GM12878 (cell line): ENCODE data around the gene DNAH17. TPM values are rescaled to one million over a fixed set of nuclear protein-coding genes. Genes with fewer than 3 reads are reported as not detected.

Source experiments
- ATAC-seq: fragments of 200-7000 bp; cut with Tn5 transposase; 3 replicates; pipeline ENCODE4 v1.9.1; 2020; ENCODE audit warnings: mild to moderate bottlenecking, moderate library complexity
- BruUV-seq: library from RNA; stranded (reverse); fragments of 400-500 nt; replicated peaks from 2 replicates; lab custom pipeline; 2021; lab: Mats Ljungman, UMichigan
- CTCF ChIA-PET: fragments of 300-600 bp; sonication (Branson Sonifier 250); formaldehyde crosslinking; extraction: SDS; loops from one replicate; lab custom pipeline; 2021; ENCODE audit warnings: inconsistent platforms; lab: Yijun Ruan, JAX
- POLR2A ChIA-PET: fragments of 350-600 bp; formaldehyde crosslinking; extraction: SDS; loops from one replicate; lab custom pipeline; 2021; ENCODE audit warnings: inconsistent platforms; lab: Charles Lee
- RAD21 ChIA-PET: fragments of 300-600 bp; sonication (Branson Sonifier 250); formaldehyde crosslinking; loops from one replicate; lab custom pipeline; 2023; ENCODE audit warnings: antibody characterized with exemption; ENCODE audit not compliant: unreplicated experiment; lab: Charles Lee
- SMC1A ChIA-PET: fragments of 300-600 bp; sonication (Branson Sonifier 250); formaldehyde crosslinking; loops from one replicate; lab custom pipeline; 2023; ENCODE audit not compliant: unreplicated experiment, uncharacterized antibody; lab: Charles Lee
- DNase-seq: peaks from one replicate; pipeline ENCODE4 v3.0.0-alpha.2; 2011; ENCODE audit warnings: low read depth, low spot score
- FAIRE-seq: peaks from 3 replicates; lab custom pipeline; 2011; peaks lifted over from hg19 to GRCh38; lab: Jason Lieb, UNC
- H2AFZ ChIP-seq: 2 replicates; pipeline ENCODE4 v1.6.0; 2011; ENCODE audit warnings: low read depth, low read length, control low read depth; ENCODE audit not compliant: control insufficient read depth
- H3K27ac ChIP-seq: 2 replicates; pipeline ENCODE4 v1.5.1; 2011; ENCODE audit warnings: control low read depth; ENCODE audit not compliant: control insufficient read depth, insufficient read depth
- H3K27me3 ChIP-seq, 2 experiments: replicated peaks in 1 of 2; 2 replicates each; pipeline versions ENCODE4 v1.6.0 to v1.6.1; 2011; ENCODE audit warnings: low read length in 1 of 2; ENCODE audit not compliant: control insufficient read depth in 2 of 2, insufficient read depth in 2 of 2
- H3K36me3 ChIP-seq, 2 experiments: 2 replicates each; pipeline ENCODE4 v1.5.1; 2011; ENCODE audit warnings: low read length in 1 of 2; ENCODE audit not compliant: control insufficient read depth in 2 of 2, insufficient read depth in 2 of 2
- H3K4me1 ChIP-seq: 2 replicates; pipeline ENCODE4 v1.6.1; 2011; ENCODE audit warnings: mild to moderate bottlenecking, low read length, moderate library complexity, mixed read lengths; ENCODE audit not compliant: control insufficient read depth, insufficient read depth
- H3K4me2 ChIP-seq: 2 replicates; pipeline ENCODE4 v1.6.0; 2011; ENCODE audit warnings: control low read depth; ENCODE audit not compliant: control insufficient read depth, insufficient read depth
- H3K4me3 ChIP-seq: fragments of 200-600 bp; sonication (generic); 2 replicates; pipeline ENCODE4 v1.5.1; 2016
- H3K79me2 ChIP-seq: 2 replicates; pipeline ENCODE4 v1.6.0; 2011; ENCODE audit warnings: low read length; ENCODE audit not compliant: control insufficient read depth, insufficient read depth
- H3K9ac ChIP-seq: 2 replicates; pipeline ENCODE4 v1.8.0; 2011; ENCODE audit warnings: low read length, control low read depth, mixed read lengths; ENCODE audit not compliant: control insufficient read depth, insufficient read depth
- H3K9me3 ChIP-seq: replicated peaks from 3 replicates; pipeline ENCODE4 v1.5.1; 2011; ENCODE audit warnings: mild to moderate bottlenecking, low read length; ENCODE audit not compliant: control insufficient read depth, insufficient read depth
- H4K20me1 ChIP-seq: 2 replicates; pipeline ENCODE4 v1.6.0; 2011; ENCODE audit not compliant: control insufficient read depth, insufficient read depth
- BCL3 ChIP-seq: IDR thresholded peaks from 2 replicates; pipeline ENCODE4 v1.6.1; 2011; ENCODE audit warnings: borderline replicate concordance, low read depth, mild to moderate bottlenecking, moderate library complexity, low read length; ENCODE audit not compliant: insufficient read depth, poor library complexity, severe bottlenecking
- E2F4 ChIP-seq: IDR thresholded peaks from 2 replicates; pipeline ENCODE4 v1.6.1; 2012; ENCODE audit warnings: low read depth, low read length, improper control_type of control experiment
- FOS ChIP-seq: IDR thresholded peaks from 3 replicates; pipeline ENCODE4 v1.6.1; 2011; ENCODE audit warnings: borderline replicate concordance; ENCODE audit not compliant: insufficient read length; ENCODE audit errors: extremely low read depth
- GABPA ChIP-seq: IDR thresholded peaks from 2 replicates; pipeline ENCODE4 v1.6.1; 2014; ENCODE audit warnings: antibody characterized with exemption, low read depth, mild to moderate bottlenecking, inconsistent platforms
- HCFC1 ChIP-seq: fragments of 150-350 bp; IDR thresholded peaks from 2 replicates; pipeline ENCODE4 v1.6.1; 2014; ENCODE audit warnings: low read length
- HDAC6 ChIP-seq: fragments of 200-600 bp; sonication (generic); IDR thresholded peaks from one replicate; pipeline ENCODE4 v1.8.0; 2017; ENCODE audit warnings: antibody characterized with exemption; ENCODE audit not compliant: unreplicated experiment
- HSF1 ChIP-seq: fragments of 150-350 bp; IDR thresholded peaks from 2 replicates; pipeline ENCODE4 v1.6.1; 2014; ENCODE audit warnings: mild to moderate bottlenecking, low read depth, low read length
- IKZF1 ChIP-seq: fragments of 450-650 bp; conservative IDR thresholded peaks from 2 replicates; pipeline ENCODE4 v1.6.1; 2017; ENCODE audit warnings: antibody characterized with exemption, mild to moderate bottlenecking
- MTA2 ChIP-seq: fragments of 450-650 bp; IDR thresholded peaks from 2 replicates; pipeline ENCODE4 v1.6.1; 2016; ENCODE audit warnings: low read depth, mild to moderate bottlenecking, moderate library complexity
- NKRF ChIP-seq: fragments of 450-650 bp; conservative IDR thresholded peaks from 2 replicates; pipeline ENCODE4 v1.6.1; 2017; ENCODE audit warnings: mild to moderate bottlenecking, moderate library complexity
- NR2C1 ChIP-seq: fragments of 450-650 bp; IDR thresholded peaks from 2 replicates; pipeline ENCODE4 v1.6.1; 2017; ENCODE audit warnings: antibody characterized with exemption, mild to moderate bottlenecking, moderate library complexity
- POLR2A ChIP-seq: IDR thresholded peaks from 2 replicates; pipeline ENCODE4 v1.6.1; 2011; ENCODE audit warnings: low read depth, mild to moderate bottlenecking, low read length
- POLR2AphosphoS5 ChIP-seq: IDR thresholded peaks from 2 replicates; pipeline ENCODE4 v1.6.1; 2011; ENCODE audit warnings: mild to moderate bottlenecking, low read length, inconsistent platforms
- POU2F2 ChIP-seq: IDR thresholded peaks from 3 replicates; pipeline ENCODE4 v1.6.1; 2011; ENCODE audit warnings: low read depth, mild to moderate bottlenecking, low read length, borderline replicate concordance
- RBBP5 ChIP-seq: fragments of 200-600 bp; sonication (generic); conservative IDR thresholded peaks from 2 replicates; pipeline ENCODE4 v1.6.1; 2016
- SIN3A ChIP-seq: IDR thresholded peaks from 2 replicates; pipeline ENCODE4 v1.6.1; 2012; ENCODE audit warnings: low read depth, low read length, improper control_type of control experiment
- SPI1 ChIP-seq: IDR thresholded peaks from 2 replicates; pipeline ENCODE4 v1.6.1; 2011; ENCODE audit warnings: low read depth, mild to moderate bottlenecking, low read length, moderate library complexity, borderline replicate concordance; ENCODE audit not compliant: insufficient read depth
- ZNF384 ChIP-seq: IDR thresholded peaks from 2 replicates; pipeline ENCODE4 v1.6.1; 2012; ENCODE audit warnings: low read depth, mild to moderate bottlenecking, low read length, improper control_type of control experiment, borderline replicate concordance
- WGBS: methylation state at CpG from one replicate; pipeline ENCODE4 v1.1.6; 2016; ENCODE audit warnings: low lambda C conversion rate; ENCODE audit not compliant: insufficient replicate concordance, insufficient coverage; ENCODE audit errors: missing lambda C conversion rate; 5-methylcytosine and 5-hydroxymethylcytosine counted together
- in situ Hi-C: fragments of 300-500 bp; cut with MboI; formaldehyde crosslinking; loops from 9 replicates; pipeline ENCODE4 v1.14.3; 2018; ENCODE audit warnings: mixed read lengths
- intact Hi-C: fragments of 100-400 bp; cut with micrococcal nuclease; formaldehyde crosslinking; loops from one replicate; pipeline ENCODE4 v1.14.2; 2022; ENCODE audit not compliant: unreplicated experiment
- polyA plus RNA-seq, 11 experiments: library from polyadenylated mRNA; depleted of rRNA in 4 of 11; unstranded in 6 of 11; stranded (reverse) in 5 of 11; fragments of >200 nt; fragmentation: Nextera tagmentation in 4 of 11; fragmentation: Illumina TruSeq in 1 of 11; extraction: Ambion mirVana in 4 of 11; extraction: Trizol in 1 of 11; gene quantifications; 1 replicate in 1 of 11; 2 replicates in 10 of 11; pipeline versions ENCODE4 v1.2.1 to v1.2.3, GENCODE V29; 2011 to 2016; ENCODE audit warnings: inconsistent platforms in 2 of 11, missing spikeins in 2 of 11, low read depth in 1 of 11
- total RNA-seq, 4 experiments: library from RNA; depleted of rRNA in 3 of 4; stranded (reverse); fragments of >200 nt in 3 of 4; fragmentation: Illumina TruSeq in 1 of 4; extraction: Trizol in 1 of 4; gene quantifications; 2 replicates each; pipeline versions ENCODE4 v1.2.1 to v1.2.3, GENCODE V29; 2013 to 2021

Gene DNAH17
- total and polyA plus RNA-seq, 10 of the 15 experiments (the other 5 are each of a cell fraction or from before 2014, with no cell fraction given) = 0.16 to 2.9 (median 0.56) TPM

- POLR2A ChIA-PET = no interaction called here
- TF ChIP-seq POLR2A (no peak), NKRF (no peak), NR2C1 (no peak), BCL3 (no peak), MTA2 (no peak), IKZF1 (no peak), E2F4 (no peak), HSF1 (no peak), POLR2AphosphoS5 (no peak), HDAC6 (no peak), SIN3A (no peak), GABPA (no peak), POU2F2 (no peak), HCFC1 (no peak), SPI1 (no peak), FOS (no peak), RBBP5 (no peak), ZNF384 (no peak)
Observed at GRCh38 chr17:78419970-78420815, 157.0 kb downstream of the DNAH17 start.

More at GRCh38 chr17:78419970-78420815, 157.0 kb downstream of the DNAH17 start:
- no peak overlapping the region for H3K27ac ChIP-seq
- H3K79me2 ChIP-seq = no peaks in the 10 kb centered on the region
- H3K4me1 ChIP-seq = no peaks in the 10 kb centered on the region; the same call in 1 of the 2 replicates
- H3K4me2 ChIP-seq = no peak overlapping the region
- ATAC-seq (no peak), FAIRE-seq (no peak), DNase-seq (no peak)
- BruUV-seq = no TSS peak
- whole genome bisulfite sequencing = 95% methylated on average over 16 of the region's 22 CpGs
- no peaks in the 10 kb centered on the region; the same call in 1 of the 2 replicates for H4K20me1 ChIP-seq
- H2AFZ ChIP-seq = no peak overlapping the region
- ChIA-PET RAD21 (interaction anchor here (1.8 to 6.1 kb wide), 2 partner anchors 57 to 64 kb away, joined by 6 to 52 read pairs; no protein-coding TSS in a partner anchor), CTCF (interaction anchor here (0.6 to 8.5 kb wide), 10 partner anchors 8 to 407 kb away, joined by 3 to 96 read pairs (median 4); no protein-coding TSS in a partner anchor), SMC1A (interaction anchor here (2.4 to 3.0 kb wide), 2 partner anchors 132 to 169 kb away, joined by 21 to 25 read pairs; no protein-coding TSS in a partner anchor)
- intact Hi-C loops = loop anchor here (10.0 kb wide), 1 partner anchor 335 kb away; no protein-coding TSS in a partner anchor
- no peaks in the 10 kb centered on the region for H3K27me3 ChIP-seq
- no peak overlapping the region for H3K4me3 ChIP-seq
- in situ Hi-C loops = loop anchor here (5.0 kb wide), 2 partner anchors 58 to 128 kb away; partner anchors contain the start of gene SOCS3
- no peak overlapping the region for H3K9ac ChIP-seq
- H3K9me3 ChIP-seq = no peaks in the 10 kb centered on the region
- peaks cover 26 to 34% of the 10 kb centered on the region in 2 experiments; a peak in 3 of 4 replicates for H3K36me3 ChIP-seq
